ENCODE data around the gene GPX2.

Gene GPX2

DNA sequence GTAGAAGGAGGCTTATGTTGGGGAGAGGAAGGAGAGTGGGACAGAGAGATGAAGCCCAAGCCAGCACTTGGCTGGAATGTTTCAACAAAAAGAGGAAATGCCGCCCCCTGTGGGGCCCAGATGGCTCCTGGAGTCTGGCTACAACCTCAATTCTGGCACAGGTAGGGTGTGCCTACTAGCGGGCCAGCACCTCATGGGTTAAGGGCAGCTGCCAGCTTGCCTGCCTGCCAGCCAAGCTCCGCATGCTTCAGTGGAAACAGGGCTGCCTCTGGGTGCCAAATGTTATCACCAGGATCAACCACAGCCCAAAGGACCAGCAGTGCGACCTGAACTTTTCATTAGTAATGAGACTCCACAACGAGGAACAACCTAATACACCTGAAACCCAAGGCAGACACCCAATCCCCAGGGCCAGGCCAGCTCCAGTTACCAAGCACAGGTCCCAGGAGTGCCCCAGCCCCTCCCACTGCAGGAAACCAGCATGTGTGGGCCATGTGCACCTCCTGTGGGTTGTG, 18.3 kb upstream of the GPX2 start:
- no peak for DNase-seq (ENCODE audit: low read depth in 2 of 2)

GRCh38 chr14:64958743-64959142, 16.2 kb upstream of the GPX2 start:
- no peak for DNase-seq (ENCODE audit: low read depth in 2 of 2)

DNA sequence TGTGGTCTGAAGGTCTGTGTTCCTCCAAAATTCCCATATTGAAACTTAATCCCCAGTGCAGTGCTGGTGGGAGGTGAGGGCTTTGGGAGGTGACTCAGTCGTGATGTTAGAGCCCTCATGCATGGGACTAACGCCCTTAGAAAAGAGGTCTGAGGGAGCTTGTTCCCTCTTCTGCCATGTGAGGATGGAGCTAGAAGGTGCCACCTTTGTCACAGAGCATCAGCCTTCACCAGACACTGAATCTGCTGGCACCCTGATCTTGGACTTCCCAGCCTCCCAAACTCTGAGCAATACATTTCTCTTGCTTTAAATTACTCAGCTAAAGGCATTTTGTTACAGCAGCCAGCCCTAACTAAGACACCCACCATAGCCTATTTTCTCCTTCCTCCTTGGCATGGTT, 15.7 kb upstream of the GPX2 start:
- no peak for DNase-seq (ENCODE audit: low read depth in 2 of 2)

DNA sequence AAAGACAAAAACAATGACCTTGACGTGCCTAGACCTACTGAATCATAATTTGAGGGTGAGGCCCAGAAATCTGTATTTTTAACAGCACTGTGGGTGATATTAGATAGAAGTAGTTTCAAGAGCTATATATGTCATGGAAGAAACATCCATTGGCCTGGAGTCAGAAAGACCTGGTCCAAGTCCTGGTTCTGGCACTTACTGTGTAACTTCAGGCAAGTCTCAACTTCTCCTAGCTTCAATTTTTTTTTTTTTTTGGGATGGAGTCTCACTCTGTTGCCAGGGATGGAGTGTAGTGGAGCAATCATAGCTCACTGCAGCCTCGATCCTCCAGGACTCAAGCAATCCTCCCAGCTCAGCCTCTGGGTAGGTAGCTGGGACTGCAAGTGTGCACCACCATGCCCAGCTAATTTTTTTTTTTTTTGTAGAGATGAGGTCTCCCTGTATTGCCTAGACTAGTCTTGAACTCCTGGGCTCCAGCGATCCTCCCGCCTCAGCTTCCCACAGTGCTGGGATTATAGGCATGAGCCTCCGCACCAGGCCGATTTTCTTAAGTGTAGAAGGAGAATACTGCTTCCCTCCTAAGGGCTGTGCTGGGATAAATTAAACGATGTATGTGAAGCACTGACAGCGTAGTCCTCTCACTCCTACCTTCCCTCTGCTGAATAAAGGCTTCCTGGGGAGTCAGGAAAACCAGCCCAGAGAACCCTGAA, 14.3 kb upstream of the GPX2 start:
- no peak for DNase-seq (ENCODE audit: low read depth in 2 of 2)

DNA sequence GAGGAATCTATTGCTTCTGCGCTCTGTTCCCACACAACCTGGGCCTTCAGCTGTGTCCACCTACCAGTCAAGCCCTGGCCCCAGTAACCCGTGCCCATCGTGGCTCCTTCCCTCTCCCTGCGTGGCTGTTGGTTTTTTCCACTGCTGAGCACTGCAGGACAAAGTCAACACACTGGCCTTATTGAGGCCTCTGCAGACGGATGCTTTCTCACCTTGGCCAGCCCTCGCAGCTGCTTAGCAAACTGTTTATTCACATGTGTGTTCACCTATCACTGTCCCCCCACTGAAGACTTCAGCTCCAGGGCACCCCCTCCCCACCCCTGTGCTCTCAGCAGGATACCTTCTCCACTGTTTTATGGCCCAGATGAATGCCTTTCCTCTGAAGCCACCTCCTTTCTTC, 12.8 kb upstream of the GPX2 start:
- DNase-seq (ENCODE audit: low read depth in 2 of 2), result no peak

GRCh38 chr14:64954491-64955240, 12.1 kb upstream of the GPX2 start:
- DNase-seq (ENCODE audit: low read depth in 2 of 2), result no peak

DNA sequence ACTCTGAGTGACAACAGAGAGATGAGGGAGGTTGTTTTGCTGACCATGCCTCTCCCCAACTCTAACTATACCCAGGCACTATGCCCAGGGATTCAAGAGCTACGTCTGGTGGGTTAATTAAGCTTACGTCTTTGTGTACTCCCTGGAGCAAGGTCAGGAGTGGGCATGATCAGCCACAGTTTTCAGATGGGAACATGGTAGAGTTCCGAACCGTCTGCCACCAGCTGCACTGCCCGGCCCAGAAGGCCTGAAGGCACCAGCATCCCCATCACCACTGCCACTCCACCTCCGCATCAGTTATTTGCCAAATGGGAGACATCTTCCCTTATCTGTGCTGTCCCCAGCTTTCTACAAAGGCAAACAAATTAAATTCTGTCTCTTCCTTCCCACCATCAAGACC, 11.1 kb upstream of the GPX2 start:
- no peak for DNase-seq (ENCODE audit: low read depth in 2 of 2)

- no peak for DNase-seq (ENCODE audit: low read depth in 2 of 2)
These were observed 10.7 kb upstream of the GPX2 start for GRCh38 chr14:64953310-64953654.

DNA sequence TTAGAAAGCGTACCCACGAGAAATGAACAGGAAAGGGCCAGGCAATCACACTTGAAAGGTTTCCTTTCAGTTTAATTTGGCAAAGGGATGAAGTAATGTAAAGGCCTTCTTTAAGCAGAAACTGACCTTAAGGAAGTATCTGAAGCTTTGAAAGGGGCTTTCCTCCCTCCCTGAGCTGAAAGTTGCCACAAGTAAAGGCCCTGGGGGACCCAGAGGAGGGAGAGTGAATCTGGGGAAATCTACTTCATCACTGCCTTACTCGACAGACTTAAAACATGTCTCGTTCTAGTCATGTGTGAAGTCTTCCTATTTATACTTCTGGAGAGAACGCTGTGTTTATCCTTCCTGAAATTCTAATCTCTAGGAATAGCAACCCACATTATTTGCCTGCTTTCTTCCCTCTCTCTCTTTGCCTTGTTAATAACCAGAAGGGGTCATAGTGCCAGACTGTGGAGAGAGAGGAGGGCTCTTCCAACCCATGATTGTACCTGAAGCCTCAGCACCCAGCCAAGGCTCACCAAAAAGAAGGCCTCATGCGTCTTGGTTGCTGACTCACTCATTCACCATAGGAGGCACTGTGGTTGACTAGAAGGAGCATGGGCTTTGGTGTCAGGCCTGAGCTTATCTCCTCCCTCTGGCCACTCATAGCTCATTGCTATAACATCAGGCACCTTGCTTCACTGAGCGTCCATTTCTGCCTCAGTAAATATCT, 10.2 kb upstream of the GPX2 start:
- no peak for DNase-seq (ENCODE audit: low read depth in 2 of 2)

DNA sequence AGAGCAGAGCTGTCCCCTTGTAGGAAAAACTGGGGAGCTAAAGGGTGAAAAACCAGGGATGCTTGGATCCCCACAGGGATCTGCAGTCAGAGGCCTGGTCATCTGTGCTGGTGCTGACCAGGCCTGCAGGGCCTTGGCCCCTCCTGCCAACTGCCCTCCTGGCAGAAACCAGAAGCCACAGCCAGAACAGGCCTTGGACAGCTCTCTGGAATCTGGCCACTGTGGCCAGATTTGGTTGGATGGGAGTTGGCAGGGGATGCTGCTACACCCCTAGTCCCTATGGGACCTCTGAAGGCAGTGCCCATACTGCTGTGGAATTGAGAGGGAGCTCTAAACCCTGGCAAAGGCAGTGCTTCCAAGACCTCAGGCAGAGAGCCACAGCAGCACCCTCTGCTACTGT, 9.2 kb upstream of the GPX2 start:
- no peak for DNase-seq (ENCODE audit: low read depth in 2 of 2)

DNA sequence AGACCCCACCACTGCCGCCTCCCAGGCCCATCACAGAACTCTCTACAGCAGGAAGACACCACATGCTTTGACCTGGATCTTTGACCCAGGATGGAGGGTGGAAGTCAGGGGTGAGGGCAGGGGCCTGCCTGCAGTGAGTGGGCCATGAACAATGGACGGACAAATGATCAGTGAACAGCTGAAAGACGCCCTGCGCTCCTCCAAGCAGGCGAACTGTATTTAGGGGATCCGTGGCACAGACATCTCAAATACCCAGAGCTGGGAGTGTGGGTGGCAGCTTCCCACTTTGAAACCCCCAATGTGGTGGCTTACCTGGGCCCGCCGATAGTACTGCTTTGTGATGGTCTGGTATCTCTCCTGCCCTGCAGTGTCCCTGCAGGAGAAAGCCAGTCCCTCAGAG, 8.7 kb upstream of the GPX2 start:
- no peak for DNase-seq (ENCODE audit: low read depth in 2 of 2)

DNA sequence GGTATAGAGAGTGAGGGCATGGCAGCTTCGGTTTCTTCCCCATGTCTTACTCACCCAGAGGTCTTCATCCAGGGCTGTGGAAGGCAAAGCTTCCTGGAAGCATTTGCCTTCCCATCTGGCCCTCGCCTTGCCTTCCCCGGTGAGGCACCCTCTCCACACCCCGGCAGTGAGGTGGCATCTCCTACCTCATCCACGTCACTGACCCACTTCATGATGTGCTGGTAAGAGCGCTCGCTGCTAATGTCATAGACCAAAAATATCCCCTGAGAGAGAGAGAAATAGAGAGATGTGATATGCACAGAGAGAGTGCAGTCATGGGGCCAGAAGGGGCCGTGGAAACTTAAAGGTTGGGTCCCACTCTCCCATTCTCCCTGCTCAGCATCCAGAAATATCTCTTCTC, 8.3 kb upstream of the GPX2 start:
- DNase-seq (ENCODE audit: low read depth in 2 of 2), result no peak

DNA sequence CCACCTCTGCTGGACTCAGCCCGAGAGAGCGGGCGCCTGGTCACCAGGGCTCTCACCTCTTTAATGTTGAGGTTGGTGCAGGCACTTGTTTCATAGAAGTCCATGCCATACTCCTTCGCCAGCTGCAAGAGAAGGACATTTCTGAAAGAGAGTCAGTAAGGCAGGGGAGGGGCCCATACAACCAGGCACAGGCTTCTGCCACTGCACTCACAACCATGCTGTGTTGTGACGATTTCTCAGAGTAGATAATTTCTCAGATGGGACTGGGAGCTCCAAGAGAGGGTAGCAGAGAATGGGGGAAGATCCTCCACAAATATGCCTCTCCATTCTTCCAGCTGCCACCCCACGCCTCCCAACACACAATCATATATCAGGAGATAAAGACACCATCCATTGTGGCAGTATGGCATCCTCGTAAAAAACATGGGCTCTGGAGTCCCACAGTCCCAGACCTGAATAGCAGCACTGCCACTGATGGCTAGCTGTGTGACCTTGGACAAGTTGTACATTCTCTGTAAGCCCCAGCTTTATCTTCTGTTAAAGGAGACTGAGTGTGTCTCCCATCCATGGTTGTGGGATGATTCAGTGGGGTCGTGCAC, 6.2 kb upstream of the GPX2 start:
- no peak for DNase-seq (ENCODE audit: low read depth in 2 of 2)

GRCh38 chr14:64947710-64948611, 5.4 kb upstream of the GPX2 start:
- DNase-seq (ENCODE audit: low read depth in 2 of 2), result no peak

- DNase-seq (ENCODE audit: low read depth in 2 of 2), result no peak
These were observed 3.9 kb upstream of the GPX2 start for GRCh38 chr14:64946310-64947045.

GRCh38 chr14:64945431-64946178, 3.1 kb upstream of the GPX2 start:
- DNase-seq (ENCODE audit: low read depth in 2 of 2), result no peak

DNA sequence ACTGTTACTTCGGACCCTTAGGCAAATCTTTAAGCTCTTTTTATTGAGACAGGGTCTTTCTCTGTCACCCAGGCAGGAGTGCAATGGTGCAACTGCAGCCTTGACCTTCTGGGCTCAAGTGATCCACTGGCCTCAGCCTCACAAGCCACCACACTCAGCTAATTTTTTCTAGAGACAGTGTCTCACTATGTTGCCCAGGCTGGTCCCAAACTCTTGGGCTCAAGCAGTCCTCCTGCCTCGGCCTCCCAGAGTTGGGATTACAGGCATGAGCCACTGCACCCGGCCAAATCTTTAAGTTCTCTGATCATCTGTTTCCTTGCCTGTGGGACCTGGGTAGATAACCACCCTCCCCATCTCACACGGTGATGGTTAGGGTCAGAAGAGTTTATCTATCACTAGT, 2.3 kb upstream of the GPX2 start:
- no peak for DNase-seq (ENCODE audit: low read depth in 2 of 2)

DNA sequence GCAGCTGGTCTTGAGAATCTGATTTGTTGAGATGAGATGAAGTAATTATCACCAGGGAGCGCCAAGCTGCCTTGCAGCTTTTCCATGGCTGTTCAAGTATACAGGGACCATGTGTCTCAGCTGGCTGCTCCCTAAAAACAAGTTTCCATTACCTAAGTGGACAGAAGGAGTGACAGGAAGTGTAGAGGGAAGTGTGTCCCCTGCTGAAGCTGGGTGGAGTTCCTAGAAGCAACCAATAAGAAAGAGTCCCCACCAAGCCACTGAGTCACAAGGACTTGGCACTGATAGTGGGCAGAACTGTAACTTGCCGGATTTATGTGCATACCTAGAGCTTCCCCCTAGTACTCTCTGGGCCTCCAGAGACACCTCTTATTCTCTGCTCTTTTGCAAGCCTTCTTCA, 1.5 kb upstream of the GPX2 start:
- no peak for DNase-seq (ENCODE audit: low read depth in 2 of 2)

DNA sequence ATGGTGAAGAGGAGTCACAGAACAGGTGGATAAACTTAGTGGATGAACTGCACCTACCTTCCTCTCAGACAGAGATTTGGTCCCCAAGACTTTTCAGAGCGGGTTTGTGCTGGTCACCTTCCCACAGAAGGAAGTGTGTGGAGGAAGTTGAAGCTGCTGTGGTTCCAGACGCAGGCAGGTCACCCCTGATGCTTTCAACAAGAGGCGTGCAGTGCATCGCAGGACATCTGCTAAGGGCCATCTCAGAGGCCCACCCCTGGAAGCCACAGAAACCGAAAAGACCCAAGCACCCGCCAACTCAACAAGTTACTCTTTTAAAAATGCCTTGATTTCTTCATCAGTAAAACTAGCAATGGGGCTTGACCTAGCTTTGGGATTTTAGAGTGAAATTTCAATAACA, 1.0 kb upstream of the GPX2 start:
- no peak for DNase-seq (ENCODE audit: low read depth in 2 of 2)

DNA sequence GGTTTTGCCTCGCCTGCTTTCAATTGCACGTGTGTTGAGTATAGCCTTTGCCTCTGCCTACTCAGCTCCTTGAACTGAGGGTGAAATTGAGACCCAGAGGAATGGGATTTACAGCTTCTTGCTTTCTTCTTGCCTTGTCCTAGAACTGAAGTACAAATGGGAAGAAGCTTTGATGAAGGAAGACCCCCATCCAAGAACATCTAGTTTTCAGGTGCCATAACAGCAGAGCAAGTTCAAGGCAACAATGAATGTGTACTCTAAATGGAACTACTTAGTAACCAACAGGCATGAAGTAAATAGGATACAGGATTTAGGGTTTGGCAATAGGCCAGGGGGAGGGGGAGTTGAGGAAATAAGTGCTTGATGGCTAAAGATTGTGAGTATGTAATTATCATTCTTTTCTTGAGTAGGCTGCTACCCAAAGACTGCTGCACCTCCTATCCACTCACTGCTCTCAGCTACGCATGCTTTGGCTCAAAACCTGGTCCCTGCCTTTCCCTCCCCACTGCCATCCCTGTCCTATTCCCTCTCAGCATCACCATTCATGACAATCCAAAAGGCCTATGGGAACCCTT, 2.1 kb downstream of the GPX2 start:
- DNase-seq (ENCODE audit: low read depth in 2 of 2), result no peak
